H1 (cell line): ENCODE measurements around the gene LSM10. TPM values are rescaled to one million over a fixed set of nuclear protein-coding genes. Genes with fewer than 3 reads are reported as not detected.

Source experiments
- FOSL1 ChIP-seq: IDR thresholded peaks from 2 replicates; pipeline ENCODE4 v1.6.1; 2011; ENCODE audit warnings: mild to moderate bottlenecking, low read depth, low read length, moderate library complexity; ENCODE audit not compliant: insufficient read depth
- JUN ChIP-seq: IDR thresholded peaks from 2 replicates; pipeline ENCODE4 v1.6.1; 2011; ENCODE audit warnings: low read depth, mild to moderate bottlenecking, improper control_type of control experiment, low read length
- KDM5A ChIP-seq: fragments of 200-600 bp; IDR thresholded peaks from 2 replicates; pipeline ENCODE4 v1.7.1; 2012; ENCODE audit warnings: mild to moderate bottlenecking, low read length, inconsistent platforms, mixed read lengths
- SAP30 ChIP-seq: fragments of 300-600 bp; sonication (generic); IDR thresholded peaks from 2 replicates; pipeline ENCODE4 v1.7.1; 2012; ENCODE audit warnings: low read length, moderate library complexity, mild to moderate bottlenecking, inconsistent platforms; ENCODE audit not compliant: insufficient read depth, insufficient replicate concordance
- SIX5 ChIP-seq: IDR thresholded peaks from 2 replicates; pipeline ENCODE4 v1.6.1; 2011; ENCODE audit warnings: mild to moderate bottlenecking, low read depth, low read length
- SRF ChIP-seq: IDR thresholded peaks from 2 replicates; pipeline ENCODE4 v1.6.1; 2011; ENCODE audit warnings: mild to moderate bottlenecking, low read depth, low read length, moderate library complexity
- TCF12 ChIP-seq: IDR thresholded peaks from 2 replicates; pipeline ENCODE4 v1.6.1; 2011; ENCODE audit warnings: low read depth, mild to moderate bottlenecking, low read length
- polyA plus RNA-seq, 7 experiments: library from polyadenylated mRNA; depleted of rRNA in 3 of 7; stranded (reverse) in 5 of 7; unstranded in 2 of 7; fragments of >200 nt in 5 of 7; fragments of 200-250 nt in 2 of 7; gene quantifications; 1 replicate in 5 of 7; 2 replicates in 1 of 7; 4 replicates in 1 of 7; pipeline versions ENCODE4 v1.2.1 to v1.2.3, GENCODE V29; 2011 to 2013; ENCODE audit warnings: missing spikeins in 2 of 7, mixed read lengths in 2 of 7
- total RNA-seq: library from RNA; stranded (reverse); fragmentation: NEBNext Ultra II Directional; extraction: Animal tissue kit (Norgen Biotek cat#: 25700); gene quantifications from 2 replicates; pipeline ENCODE4 v1.2.1, GENCODE V29; 2021
- TF ChIP-seq, protein P1 (sequence below): fragments of 300-600 bp; sonication (generic); IDR thresholded peaks from 2 replicates; pipeline ENCODE4 v1.7.1; 2012; ENCODE audit warnings: low read length, moderate library complexity, mild to moderate bottlenecking, inconsistent platforms; ENCODE audit not compliant: insufficient replicate concordance
- TF ChIP-seq, protein P2 (sequence below): IDR thresholded peaks from 2 replicates; pipeline ENCODE4 v1.6.1; 2012; ENCODE audit warnings: inconsistent platforms

Gene LSM10
- total and polyA plus RNA-seq, 2 of the 8 experiments (the other 6 are each of a cell fraction or from before 2014, with no cell fraction given): 59.5 to 140 TPM

- TF ChIP-seq, protein P1, sequence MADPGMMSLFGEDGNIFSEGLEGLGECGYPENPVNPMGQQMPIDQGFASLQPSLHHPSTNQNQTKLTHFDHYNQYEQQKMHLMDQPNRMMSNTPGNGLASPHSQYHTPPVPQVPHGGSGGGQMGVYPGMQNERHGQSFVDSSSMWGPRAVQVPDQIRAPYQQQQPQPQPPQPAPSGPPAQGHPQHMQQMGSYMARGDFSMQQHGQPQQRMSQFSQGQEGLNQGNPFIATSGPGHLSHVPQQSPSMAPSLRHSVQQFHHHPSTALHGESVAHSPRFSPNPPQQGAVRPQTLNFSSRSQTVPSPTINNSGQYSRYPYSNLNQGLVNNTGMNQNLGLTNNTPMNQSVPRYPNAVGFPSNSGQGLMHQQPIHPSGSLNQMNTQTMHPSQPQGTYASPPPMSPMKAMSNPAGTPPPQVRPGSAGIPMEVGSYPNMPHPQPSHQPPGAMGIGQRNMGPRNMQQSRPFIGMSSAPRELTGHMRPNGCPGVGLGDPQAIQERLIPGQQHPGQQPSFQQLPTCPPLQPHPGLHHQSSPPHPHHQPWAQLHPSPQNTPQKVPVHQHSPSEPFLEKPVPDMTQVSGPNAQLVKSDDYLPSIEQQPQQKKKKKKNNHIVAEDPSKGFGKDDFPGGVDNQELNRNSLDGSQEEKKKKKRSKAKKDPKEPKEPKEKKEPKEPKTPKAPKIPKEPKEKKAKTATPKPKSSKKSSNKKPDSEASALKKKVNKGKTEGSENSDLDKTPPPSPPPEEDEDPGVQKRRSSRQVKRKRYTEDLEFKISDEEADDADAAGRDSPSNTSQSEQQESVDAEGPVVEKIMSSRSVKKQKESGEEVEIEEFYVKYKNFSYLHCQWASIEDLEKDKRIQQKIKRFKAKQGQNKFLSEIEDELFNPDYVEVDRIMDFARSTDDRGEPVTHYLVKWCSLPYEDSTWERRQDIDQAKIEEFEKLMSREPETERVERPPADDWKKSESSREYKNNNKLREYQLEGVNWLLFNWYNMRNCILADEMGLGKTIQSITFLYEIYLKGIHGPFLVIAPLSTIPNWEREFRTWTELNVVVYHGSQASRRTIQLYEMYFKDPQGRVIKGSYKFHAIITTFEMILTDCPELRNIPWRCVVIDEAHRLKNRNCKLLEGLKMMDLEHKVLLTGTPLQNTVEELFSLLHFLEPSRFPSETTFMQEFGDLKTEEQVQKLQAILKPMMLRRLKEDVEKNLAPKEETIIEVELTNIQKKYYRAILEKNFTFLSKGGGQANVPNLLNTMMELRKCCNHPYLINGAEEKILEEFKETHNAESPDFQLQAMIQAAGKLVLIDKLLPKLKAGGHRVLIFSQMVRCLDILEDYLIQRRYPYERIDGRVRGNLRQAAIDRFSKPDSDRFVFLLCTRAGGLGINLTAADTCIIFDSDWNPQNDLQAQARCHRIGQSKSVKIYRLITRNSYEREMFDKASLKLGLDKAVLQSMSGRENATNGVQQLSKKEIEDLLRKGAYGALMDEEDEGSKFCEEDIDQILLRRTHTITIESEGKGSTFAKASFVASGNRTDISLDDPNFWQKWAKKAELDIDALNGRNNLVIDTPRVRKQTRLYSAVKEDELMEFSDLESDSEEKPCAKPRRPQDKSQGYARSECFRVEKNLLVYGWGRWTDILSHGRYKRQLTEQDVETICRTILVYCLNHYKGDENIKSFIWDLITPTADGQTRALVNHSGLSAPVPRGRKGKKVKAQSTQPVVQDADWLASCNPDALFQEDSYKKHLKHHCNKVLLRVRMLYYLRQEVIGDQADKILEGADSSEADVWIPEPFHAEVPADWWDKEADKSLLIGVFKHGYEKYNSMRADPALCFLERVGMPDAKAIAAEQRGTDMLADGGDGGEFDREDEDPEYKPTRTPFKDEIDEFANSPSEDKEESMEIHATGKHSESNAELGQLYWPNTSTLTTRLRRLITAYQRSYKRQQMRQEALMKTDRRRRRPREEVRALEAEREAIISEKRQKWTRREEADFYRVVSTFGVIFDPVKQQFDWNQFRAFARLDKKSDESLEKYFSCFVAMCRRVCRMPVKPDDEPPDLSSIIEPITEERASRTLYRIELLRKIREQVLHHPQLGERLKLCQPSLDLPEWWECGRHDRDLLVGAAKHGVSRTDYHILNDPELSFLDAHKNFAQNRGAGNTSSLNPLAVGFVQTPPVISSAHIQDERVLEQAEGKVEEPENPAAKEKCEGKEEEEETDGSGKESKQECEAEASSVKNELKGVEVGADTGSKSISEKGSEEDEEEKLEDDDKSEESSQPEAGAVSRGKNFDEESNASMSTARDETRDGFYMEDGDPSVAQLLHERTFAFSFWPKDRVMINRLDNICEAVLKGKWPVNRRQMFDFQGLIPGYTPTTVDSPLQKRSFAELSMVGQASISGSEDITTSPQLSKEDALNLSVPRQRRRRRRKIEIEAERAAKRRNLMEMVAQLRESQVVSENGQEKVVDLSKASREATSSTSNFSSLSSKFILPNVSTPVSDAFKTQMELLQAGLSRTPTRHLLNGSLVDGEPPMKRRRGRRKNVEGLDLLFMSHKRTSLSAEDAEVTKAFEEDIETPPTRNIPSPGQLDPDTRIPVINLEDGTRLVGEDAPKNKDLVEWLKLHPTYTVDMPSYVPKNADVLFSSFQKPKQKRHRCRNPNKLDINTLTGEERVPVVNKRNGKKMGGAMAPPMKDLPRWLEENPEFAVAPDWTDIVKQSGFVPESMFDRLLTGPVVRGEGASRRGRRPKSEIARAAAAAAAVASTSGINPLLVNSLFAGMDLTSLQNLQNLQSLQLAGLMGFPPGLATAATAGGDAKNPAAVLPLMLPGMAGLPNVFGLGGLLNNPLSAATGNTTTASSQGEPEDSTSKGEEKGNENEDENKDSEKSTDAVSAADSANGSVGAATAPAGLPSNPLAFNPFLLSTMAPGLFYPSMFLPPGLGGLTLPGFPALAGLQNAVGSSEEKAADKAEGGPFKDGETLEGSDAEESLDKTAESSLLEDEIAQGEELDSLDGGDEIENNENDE: no peak
- TF ChIP-seq SRF (no peak), TCF12 (no peak), SAP30 (peak; percentile 42), JUN (no peak), SIX5 (no peak), KDM5A (peak; percentile 33; the same call in 1 of the 2 replicates), FOSL1 (no peak)
- TF ChIP-seq, protein P2, sequence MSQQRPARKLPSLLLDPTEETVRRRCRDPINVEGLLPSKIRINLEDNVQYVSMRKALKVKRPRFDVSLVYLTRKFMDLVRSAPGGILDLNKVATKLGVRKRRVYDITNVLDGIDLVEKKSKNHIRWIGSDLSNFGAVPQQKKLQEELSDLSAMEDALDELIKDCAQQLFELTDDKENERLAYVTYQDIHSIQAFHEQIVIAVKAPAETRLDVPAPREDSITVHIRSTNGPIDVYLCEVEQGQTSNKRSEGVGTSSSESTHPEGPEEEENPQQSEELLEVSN: no peak
Measured at GRCh38 chr1:36384542-36385409, 12.9 kb downstream of the LSM10 start (continued).
